ENCODE measurements around the gene MSH6.
A peak's percentile ranks its signal among the peaks of the same experiment; 100 is the strongest.

MSH6 gene

DNA sequence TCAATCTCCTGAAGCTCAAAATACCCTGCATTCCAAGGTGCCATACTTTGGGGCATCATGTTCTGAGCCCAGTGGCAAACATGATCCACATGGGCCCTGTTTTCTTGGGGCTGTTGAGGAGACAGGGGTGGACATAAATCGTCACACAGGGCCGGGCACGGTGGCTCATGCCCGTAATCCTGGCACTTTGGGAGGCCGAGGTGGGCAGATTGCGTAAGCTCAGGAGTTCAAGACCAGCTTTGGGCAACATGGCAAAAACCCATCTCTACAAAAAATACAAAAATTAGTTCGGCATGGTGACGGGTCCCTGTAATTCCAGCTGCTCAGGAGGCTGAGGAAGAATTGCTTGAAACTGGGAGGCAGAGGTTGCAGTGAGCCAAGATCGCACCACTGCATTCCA is 13.6 kb upstream of the MSH6 start:
- Mint-ChIP-seq H3K9me3 (no peaks in the 10 kb centered on the region), H3K4me1 (ENCODE audit: low read depth) (peaks cover 4% of the 10 kb centered on the region), H3K27me3 (no peaks in the 10 kb centered on the region), H3K36me3 (ENCODE audit: low read depth) (no peaks in the 10 kb centered on the region), H3K27ac (no peak overlapping the region), H3K4me3 (no peak overlapping the region)
- no peak for DNase-seq

DNA sequence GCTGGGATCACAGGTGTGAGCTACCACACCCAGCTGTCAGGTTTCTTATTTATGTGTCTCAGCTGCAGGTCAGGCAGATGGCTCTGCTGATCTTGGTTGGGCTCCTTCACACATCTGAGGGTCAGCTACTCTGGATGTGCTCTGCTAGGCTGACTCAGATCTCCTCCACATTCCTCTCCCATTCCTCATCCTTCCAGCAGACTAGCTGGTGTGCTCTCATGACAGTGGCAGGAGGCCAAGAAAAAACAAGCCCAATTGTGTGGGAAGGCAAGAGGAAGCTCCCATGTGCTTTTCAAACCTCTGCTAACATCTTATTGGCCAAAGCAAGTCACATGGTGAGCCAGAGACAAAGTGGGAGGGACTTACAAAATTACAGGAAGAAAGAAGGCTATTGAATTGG is 11.7 kb upstream of the MSH6 start:
- no peak for DNase-seq
- Mint-ChIP-seq H3K4me1 (ENCODE audit: low read depth) (peaks cover 4% of the 10 kb centered on the region), H3K27ac (no peak overlapping the region), H3K36me3 (ENCODE audit: low read depth) (no peaks in the 10 kb centered on the region), H3K4me3 (no peak overlapping the region), H3K9me3 (no peaks in the 10 kb centered on the region), H3K27me3 (no peaks in the 10 kb centered on the region)

DNA sequence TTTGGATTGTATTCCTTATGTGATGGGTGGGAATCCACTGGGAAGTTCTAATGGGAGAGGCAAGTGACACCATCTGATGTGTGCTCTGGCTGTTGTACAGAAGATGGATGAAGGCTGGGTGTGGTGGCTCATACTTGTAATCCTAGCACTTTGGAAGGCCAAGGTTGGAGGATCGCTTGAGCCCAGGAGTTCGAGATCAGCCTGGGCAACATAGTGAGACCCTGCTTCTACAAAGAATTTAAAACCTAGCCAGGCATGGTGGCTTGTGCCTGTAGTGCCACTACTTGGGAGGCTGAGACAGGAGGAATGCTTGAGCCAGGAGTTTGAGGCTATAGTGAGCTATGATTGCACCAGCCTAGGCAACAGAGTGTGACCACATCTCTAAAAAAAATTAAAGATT is 10.6 kb upstream of the MSH6 start:
- Mint-ChIP-seq H3K27ac (no peak overlapping the region), H3K27me3 (no peaks in the 10 kb centered on the region), H3K4me3 (no peak overlapping the region), H3K4me1 (ENCODE audit: low read depth) (peaks cover 4% of the 10 kb centered on the region), H3K36me3 (ENCODE audit: low read depth) (no peaks in the 10 kb centered on the region), H3K9me3 (no peaks in the 10 kb centered on the region)
- DNase-seq, result no peak

DNA sequence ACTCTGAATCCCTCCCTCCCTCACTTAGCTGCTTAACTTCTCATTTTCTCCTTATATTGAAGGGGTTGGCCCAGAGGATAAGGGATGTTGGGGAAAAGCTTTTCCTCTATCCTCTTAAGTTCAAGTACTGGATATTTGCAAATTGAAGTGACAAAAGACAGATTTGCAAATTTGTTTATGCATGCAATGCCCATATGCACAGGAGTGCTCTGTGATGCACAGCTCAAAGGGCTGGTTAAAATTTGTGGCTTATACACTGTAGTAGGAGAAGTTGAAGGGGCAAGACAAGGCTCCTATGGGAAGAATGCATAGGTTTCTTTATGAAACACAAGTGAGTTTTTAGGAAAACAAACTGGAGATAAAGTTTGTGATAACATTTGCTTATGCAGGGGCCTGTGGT is 8.4 kb upstream of the MSH6 start:
- Mint-ChIP-seq H3K4me3 (no peak overlapping the region), H3K9me3 (no peaks in the 10 kb centered on the region), H3K36me3 (ENCODE audit: low read depth) (no peaks in the 10 kb centered on the region), H3K4me1 (ENCODE audit: low read depth) (no peaks in the 10 kb centered on the region), H3K27ac (no peak overlapping the region), H3K27me3 (no peaks in the 10 kb centered on the region)
- no peak for DNase-seq

DNA sequence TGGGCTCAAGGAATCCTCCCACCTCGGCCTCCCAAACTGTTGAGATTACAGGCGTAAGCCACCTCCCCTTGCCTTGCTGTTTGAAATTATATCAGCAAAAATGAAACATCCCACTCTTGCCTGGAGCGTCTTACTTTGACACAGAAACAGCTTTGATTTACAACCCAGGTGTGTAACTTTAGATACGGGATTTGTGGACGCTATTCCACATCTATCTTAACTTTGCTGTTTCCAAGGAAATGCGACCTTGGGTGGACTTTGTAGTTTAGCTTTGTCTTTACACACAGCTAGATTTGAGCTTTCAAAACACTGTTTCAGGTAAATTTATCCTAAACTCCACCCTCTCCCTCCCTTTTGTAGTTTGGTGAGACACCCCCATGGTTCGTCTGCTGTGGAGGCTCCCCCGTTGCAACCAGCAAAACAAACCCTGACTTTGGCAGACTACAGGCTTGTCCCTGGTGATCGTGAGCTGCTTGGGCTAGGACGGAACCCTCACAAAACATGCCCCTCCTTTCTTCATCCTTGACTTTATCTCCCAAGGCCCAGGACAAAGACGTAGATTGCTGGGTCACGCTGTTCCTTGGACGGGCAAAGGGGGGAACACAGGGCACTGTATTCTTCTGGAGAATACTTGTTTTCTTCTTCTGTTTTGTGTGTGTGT is 5.5 kb upstream of the MSH6 start:
- H3K27ac Mint-ChIP-seq, result no peak overlapping the region
- DNase-seq, result no peak
- no peak overlapping the region for H3K4me3 Mint-ChIP-seq
- peaks cover 2% of the 10 kb centered on the region for H3K4me1 Mint-ChIP-seq (ENCODE audit: low read depth)
- no peaks in the 10 kb centered on the region for H3K9me3 Mint-ChIP-seq
- no peaks in the 10 kb centered on the region for H3K36me3 Mint-ChIP-seq (ENCODE audit: low read depth)
- no peaks in the 10 kb centered on the region for H3K27me3 Mint-ChIP-seq

DNA sequence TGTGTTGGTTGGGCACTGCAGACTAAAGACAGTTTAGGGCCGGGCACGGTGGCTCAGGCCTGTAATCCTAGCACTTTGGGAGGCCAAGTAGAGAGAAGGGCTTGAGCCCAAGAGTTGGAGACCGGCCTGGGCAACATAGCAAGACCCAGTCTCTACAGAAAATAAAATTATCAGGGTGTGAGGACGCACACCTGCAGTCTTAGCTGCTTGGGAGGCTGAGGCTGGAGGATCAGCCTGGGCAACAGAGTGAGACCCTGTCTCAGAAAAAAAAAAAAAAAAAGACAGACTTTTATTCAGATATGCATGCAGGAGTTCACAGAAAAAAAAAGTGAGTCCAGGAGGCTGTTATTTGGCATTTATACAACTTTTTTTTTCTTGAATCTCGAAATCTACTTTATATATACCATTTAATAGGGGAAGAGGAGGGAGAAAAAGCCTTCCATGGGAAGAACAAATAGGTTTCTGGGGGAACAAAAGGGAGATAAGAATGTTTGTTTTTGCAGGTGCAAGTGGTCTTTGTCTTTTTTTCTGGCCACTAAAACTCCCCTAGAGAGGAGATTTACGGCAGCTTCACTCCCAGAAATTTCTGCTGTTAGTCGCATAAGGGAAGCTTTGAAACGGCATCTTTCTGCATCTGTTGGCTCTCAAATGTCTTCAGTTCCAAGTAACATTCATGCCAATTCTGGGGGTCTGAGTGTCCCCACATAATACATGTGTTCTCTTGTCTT is 4.1 kb upstream of the MSH6 start:
- Mint-ChIP-seq H3K4me1 (ENCODE audit: low read depth) (peaks cover 2% of the 10 kb centered on the region), H3K27ac (no peak overlapping the region), H3K4me3 (no peak overlapping the region), H3K9me3 (no peaks in the 10 kb centered on the region), H3K27me3 (no peaks in the 10 kb centered on the region), H3K36me3 (ENCODE audit: low read depth) (peaks cover 3% of the 10 kb centered on the region)
- no peak for DNase-seq

DNA sequence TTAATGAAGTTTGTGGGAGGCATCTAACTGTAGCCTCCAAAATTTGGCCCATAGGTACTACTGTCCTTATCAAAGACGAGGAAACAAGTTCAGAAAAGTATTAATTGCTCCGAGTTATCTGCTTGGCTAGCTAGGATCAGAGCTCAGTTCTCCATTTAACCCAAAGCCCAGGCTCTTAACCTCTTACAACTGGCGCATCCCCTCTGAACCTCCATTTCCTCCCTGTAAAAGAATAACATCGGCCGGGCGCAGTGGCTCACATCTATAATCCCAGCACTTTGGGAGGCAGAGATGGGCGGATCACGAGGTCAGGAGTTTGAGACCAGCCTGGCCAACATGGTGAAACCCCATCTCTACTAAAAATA is 3.5 kb upstream of the MSH6 start:
- Mint-ChIP-seq H3K36me3 (ENCODE audit: low read depth) (peaks cover 9% of the 10 kb centered on the region), H3K4me1 (ENCODE audit: low read depth) (peaks cover 5% of the 10 kb centered on the region), H3K27ac (no peak overlapping the region), H3K4me3 (no peak overlapping the region), H3K9me3 (no peaks in the 10 kb centered on the region), H3K27me3 (no peaks in the 10 kb centered on the region)
- DNase-seq, result no peak

DNA sequence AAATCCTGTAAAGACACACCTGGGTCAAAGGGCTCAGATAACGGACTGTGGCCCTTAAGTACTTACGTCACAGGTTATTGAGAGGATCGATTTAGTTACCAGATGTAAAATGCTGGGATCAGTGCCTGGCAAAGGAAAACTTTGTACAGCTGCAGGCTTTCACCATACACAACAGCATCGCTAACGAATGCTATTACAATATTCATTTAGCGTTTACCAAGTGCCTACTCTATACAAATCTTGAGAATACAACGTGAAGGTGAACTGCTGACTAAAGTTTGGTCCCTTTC is 619 bp upstream of the MSH6 start:
- Mint-ChIP-seq H3K27me3 (no peaks in the 10 kb centered on the region), H3K4me1 (ENCODE audit: low read depth) (peaks cover 28% of the 10 kb centered on the region), H3K36me3 (ENCODE audit: low read depth) (peaks cover 36% of the 10 kb centered on the region), H3K4me3 (peak overlapping the region; percentile 78), H3K27ac (peak overlapping the region; percentile 88), H3K9me3 (no peaks in the 10 kb centered on the region)
- no peak for DNase-seq

DNA sequence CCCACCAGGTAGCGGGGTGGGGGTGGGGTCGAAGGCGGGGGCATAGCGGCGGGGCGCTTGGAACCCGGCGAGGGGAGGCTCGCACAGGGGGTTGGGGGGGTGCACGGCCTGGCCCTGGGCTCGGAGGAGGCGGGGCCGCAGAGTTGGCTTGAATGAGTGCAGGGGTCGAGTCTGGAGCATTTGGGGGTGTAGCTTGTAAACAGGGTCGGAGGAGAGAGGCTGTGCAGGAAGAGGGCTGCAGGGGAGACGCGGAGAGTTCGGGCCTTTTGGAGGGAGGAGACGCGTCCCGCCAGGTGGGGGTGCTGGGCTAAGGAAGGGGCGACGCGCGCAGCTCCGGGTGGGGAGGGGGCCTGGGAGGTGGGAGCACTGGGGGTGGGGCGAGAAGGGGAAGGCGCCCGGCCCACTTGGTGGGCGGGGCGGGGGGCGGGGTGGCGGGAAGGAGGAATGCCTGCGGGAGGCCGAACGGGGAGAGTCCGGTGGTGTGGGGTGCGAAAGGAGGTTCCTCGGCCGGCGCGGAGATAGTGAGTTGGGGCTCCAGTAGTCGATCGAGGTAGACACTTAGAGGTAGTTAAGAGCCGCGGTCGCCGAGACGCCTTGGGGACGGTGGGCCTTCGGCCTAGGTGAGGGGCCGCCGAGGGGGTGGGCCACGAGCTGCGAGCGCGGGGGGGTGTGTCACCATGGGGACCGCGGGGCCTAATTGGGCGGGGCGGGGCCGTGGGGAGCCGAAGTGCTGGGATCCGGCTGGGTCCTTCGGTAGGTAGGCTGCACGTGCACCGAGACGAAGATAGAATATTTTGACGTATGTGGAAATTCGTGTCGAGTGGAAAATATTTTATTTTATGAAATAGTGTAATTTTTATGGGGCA is 774 bp downstream of the MSH6 start:
- peak; percentile 75 for DNase-seq

DNA sequence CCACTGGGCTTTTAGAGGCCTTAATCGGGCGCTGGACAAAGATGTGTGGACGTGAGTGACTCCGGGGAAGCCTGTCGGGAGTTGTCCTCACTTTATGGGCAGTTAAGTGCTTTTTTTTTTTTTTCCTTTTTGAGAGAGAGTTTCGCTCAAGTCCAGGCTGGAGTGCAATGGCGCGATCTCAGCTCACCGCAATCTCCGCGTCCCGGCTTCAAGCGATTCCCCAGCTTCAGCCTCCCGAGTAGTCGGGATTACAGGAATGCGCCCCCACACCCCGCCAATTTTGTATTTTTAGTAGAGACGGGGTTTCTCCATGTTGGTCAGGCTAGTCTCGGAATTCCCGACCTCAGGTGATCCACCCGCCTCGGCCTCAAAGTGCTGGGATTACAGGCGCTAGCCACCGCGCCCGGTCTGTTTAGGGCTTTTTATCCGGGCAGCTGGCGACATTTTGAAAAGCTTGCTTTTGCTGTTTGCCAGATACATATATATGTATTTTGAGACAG is 1.5 kb downstream of the MSH6 start:
- Mint-ChIP-seq H3K9me3 (no peaks in the 10 kb centered on the region), H3K27me3 (no peaks in the 10 kb centered on the region), H3K36me3 (ENCODE audit: low read depth) (peaks cover 47% of the 10 kb centered on the region), H3K27ac (peak overlapping the region; percentile 94), H3K4me3 (peak overlapping the region; percentile 89), H3K4me1 (ENCODE audit: low read depth) (peaks cover 33% of the 10 kb centered on the region)
- no peak for DNase-seq

More for the DNA sequence above, 774 bp downstream of the MSH6 start:
- H3K9me3 Mint-ChIP-seq, result no peaks in the 10 kb centered on the region
- H3K27me3 Mint-ChIP-seq, result no peaks in the 10 kb centered on the region
- H3K4me1 Mint-ChIP-seq (ENCODE audit: low read depth), result peaks cover 32% of the 10 kb centered on the region
- peak overlapping the region; percentile 94 for H3K27ac Mint-ChIP-seq
- H3K36me3 Mint-ChIP-seq (ENCODE audit: low read depth), result peaks cover 41% of the 10 kb centered on the region
- peak overlapping the region; percentile 89 for H3K4me3 Mint-ChIP-seq

DNA sequence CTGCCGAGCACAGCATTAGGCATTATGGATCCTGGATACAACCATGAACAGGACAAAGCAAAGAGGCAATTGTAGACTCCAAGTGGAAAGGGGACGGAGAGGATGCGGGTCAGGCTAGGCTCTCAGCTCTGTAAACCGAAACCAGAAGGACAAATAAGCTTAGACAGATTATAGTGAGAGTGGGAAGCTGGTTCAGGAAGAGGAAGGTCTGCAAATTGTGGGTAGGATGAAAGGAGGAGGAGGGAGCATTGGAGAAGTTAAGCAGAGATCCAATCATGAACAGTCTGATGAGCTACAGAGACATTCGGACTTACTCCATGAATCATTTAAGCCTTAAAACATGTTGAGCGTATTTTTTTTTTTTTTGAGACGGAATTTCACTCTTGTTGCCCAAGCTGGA is 3.0 kb downstream of the MSH6 start:
- no peak for DNase-seq
- Mint-ChIP-seq H3K9me3 (no peaks in the 10 kb centered on the region), H3K27ac (peak overlapping the region; percentile 78), H3K4me1 (ENCODE audit: low read depth) (peaks cover 42% of the 10 kb centered on the region), H3K27me3 (no peaks in the 10 kb centered on the region), H3K4me3 (peak overlapping the region; percentile 89), H3K36me3 (ENCODE audit: low read depth) (peaks cover 62% of the 10 kb centered on the region)

DNA sequence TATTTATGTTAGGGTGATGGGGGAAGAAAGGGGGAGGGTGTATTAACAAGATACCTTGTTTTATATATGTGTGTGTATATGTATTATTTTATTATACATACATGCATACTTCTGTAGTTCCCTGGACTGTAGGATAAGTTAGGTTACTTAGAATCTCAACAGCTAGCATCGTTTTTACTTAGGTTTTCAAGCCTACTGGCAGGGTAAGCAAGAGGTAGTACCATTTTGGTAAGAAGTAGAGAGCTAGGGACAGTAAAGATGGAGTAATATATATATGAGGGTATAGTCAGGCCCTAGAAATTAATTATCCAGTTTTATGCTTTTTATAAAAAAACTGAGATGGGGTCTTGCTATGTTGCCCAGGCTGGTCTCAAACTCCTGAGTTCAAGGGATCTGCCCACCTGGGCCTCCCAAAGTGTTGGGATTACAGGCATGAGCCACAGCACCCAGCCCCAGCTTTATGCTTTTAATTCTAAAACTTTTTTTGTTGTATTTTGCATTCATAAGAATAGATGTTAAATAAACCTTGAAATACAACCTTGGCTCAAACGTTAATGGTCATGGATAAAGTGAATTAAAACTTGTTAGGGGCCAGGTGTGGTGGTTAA is 13.2 kb downstream of the MSH6 start:
- no peaks in the 10 kb centered on the region for H3K27me3 Mint-ChIP-seq
- no peak overlapping the region for H3K4me3 Mint-ChIP-seq
- peaks cover 11% of the 10 kb centered on the region for H3K4me1 Mint-ChIP-seq (ENCODE audit: low read depth)
- no peak overlapping the region for H3K27ac Mint-ChIP-seq
- no peak for DNase-seq
- H3K9me3 Mint-ChIP-seq, result no peaks in the 10 kb centered on the region
- H3K36me3 Mint-ChIP-seq (ENCODE audit: low read depth), result peaks cover 94% of the 10 kb centered on the region

DNA sequence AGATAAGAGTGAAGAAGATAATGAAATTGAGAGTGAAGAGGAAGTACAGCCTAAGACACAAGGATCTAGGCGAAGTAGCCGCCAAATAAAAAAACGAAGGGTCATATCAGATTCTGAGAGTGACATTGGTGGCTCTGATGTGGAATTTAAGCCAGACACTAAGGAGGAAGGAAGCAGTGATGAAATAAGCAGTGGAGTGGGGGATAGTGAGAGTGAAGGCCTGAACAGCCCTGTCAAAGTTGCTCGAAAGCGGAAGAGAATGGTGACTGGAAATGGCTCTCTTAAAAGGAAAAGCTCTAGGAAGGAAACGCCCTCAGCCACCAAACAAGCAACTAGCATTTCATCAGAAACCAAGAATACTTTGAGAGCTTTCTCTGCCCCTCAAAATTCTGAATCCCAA is 15.7 kb downstream of the MSH6 start:
- peaks cover 98% of the 10 kb centered on the region for H3K36me3 Mint-ChIP-seq (ENCODE audit: low read depth)
- no peaks in the 10 kb centered on the region for H3K27me3 Mint-ChIP-seq
- peak overlapping the region; percentile 31 for H3K27ac Mint-ChIP-seq
- no peak overlapping the region for H3K4me3 Mint-ChIP-seq
- peaks cover 8% of the 10 kb centered on the region for H3K4me1 Mint-ChIP-seq (ENCODE audit: low read depth)
- DNase-seq, result no peak
- H3K9me3 Mint-ChIP-seq, result peaks cover 7% of the 10 kb centered on the region

DNA sequence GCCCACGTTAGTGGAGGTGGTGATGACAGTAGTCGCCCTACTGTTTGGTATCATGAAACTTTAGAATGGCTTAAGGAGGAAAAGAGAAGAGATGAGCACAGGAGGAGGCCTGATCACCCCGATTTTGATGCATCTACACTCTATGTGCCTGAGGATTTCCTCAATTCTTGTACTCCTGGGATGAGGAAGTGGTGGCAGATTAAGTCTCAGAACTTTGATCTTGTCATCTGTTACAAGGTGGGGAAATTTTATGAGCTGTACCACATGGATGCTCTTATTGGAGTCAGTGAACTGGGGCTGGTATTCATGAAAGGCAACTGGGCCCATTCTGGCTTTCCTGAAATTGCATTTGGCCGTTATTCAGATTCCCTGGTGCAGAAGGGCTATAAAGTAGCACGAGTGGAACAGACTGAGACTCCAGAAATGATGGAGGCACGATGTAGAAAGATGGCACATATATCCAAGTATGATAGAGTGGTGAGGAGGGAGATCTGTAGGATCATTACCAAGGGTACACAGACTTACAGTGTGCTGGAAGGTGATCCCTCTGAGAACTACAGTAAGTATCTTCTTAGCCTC is 16.2 kb downstream of the MSH6 start:
- DNase-seq, result no peak
- Mint-ChIP-seq H3K9me3 (peaks cover 8% of the 10 kb centered on the region), H3K27me3 (no peaks in the 10 kb centered on the region), H3K36me3 (ENCODE audit: low read depth) (peaks cover 99% of the 10 kb centered on the region), H3K27ac (peak overlapping the region; percentile 31), H3K4me1 (ENCODE audit: low read depth) (peaks cover 8% of the 10 kb centered on the region), H3K4me3 (no peak overlapping the region)
